ENCODE data around the gene SVIL.

SVIL gene

DNA sequence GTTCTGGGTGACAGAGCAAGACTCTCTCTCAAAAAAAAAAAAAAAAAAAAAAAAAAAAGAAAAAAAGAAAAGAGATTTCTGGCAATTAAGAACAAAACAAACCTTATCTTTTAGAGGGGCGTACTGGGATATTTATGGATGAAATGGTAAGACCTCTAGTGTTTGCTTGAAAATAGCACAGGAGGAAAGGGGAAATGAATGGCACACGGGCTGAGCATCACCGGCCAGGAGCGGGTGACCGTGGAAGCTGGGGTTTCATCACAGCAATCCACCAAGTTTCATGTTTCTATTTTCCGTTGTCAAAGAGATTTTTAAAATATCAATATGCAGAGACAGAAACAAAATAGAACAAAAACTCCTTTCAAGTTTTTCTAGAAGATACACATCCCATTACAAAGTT lies 105.6 kb downstream of the SVIL start:
- H3K4me3 ChIP-seq (ENCODE audit: low read depth, low read length): no peak overlapping the region
- TF ChIP-seq, protein P1, sequence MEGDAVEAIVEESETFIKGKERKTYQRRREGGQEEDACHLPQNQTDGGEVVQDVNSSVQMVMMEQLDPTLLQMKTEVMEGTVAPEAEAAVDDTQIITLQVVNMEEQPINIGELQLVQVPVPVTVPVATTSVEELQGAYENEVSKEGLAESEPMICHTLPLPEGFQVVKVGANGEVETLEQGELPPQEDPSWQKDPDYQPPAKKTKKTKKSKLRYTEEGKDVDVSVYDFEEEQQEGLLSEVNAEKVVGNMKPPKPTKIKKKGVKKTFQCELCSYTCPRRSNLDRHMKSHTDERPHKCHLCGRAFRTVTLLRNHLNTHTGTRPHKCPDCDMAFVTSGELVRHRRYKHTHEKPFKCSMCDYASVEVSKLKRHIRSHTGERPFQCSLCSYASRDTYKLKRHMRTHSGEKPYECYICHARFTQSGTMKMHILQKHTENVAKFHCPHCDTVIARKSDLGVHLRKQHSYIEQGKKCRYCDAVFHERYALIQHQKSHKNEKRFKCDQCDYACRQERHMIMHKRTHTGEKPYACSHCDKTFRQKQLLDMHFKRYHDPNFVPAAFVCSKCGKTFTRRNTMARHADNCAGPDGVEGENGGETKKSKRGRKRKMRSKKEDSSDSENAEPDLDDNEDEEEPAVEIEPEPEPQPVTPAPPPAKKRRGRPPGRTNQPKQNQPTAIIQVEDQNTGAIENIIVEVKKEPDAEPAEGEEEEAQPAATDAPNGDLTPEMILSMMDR (IDR thresholded peaks at IDR 0.05; ENCODE audit: low read depth, low read length, missing control alignments): no peak
- no peak for DNase-seq (ENCODE audit: low read depth)

DNA sequence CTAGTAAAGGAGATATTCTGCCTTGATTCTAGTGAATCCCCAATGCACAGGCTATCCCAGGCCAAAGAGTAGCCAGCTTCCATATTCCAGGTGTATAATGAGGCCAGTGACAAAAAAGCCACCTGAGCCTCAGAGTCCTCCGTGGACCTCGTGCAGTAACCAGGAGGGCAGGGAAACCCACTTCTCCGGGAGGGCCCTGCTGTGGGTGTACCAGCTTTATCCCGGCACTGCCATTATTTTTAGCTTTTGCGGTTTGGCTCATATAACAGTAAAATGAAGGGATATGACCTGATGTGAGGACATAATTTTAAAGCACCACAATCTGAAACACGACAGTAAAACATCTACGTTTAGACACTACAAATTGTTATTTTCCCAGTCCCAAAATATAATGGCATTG lies 109.0 kb downstream of the SVIL start:
- TF ChIP-seq, protein P1 (IDR thresholded peaks at IDR 0.05; ENCODE audit: low read depth, low read length, missing control alignments): no peak
- DNase-seq (ENCODE audit: low read depth): no peak

DNA sequence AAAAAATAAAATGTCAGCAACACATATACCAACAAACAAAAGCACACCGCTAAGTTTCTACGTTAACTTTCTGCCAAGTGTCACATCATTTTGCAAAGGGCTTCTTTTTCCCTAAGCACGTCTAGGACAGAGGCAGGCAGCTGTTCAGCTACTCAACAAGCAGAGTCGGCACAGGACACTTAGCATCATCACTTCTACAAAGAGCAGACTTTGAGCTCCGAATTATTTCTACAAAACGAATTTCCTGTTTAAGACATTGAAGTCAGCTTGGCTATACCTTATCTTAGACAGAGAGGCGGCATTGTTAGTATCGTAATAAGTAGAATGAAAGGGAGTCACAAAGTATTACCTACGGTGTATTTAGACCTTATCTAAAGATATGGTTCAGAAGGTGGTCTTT lies 110.1 kb downstream of the SVIL start:
- DNase-seq (ENCODE audit: low read depth): no peak
- TF ChIP-seq, protein P1 (IDR thresholded peaks at IDR 0.05; ENCODE audit: low read depth, low read length, missing control alignments): no peak

More for the DNA sequence above, 109.0 kb downstream of the SVIL start:
- no peak overlapping the region for H3K4me3 ChIP-seq (ENCODE audit: low read depth, low read length)

DNA sequence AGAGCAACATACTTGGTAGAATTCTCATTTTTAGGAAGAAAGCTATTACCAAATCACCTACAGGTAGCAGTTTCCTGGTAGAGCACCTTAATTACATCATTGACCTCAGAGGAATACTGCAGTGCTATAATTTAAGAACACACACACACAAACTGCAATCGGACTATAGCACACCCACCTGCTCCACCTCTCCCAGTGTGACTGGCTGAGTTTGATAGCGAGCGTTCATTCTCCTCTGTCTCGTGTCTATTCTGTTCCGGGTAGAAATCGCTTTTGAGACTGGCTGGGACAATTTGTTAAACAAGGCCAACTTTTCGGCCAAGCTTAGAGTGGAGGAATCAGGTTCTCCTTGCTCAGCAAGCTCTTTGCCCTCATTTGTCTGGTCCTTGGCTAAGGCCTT lies 110.5 kb downstream of the SVIL start:
- no peak overlapping the region for H3K4me3 ChIP-seq (ENCODE audit: low read depth, low read length)
- TF ChIP-seq, protein P1 (IDR thresholded peaks at IDR 0.05; ENCODE audit: low read depth, low read length, missing control alignments): no peak
- no peak for DNase-seq (ENCODE audit: low read depth)

More for the DNA sequence above, 110.1 kb downstream of the SVIL start:
- H3K4me3 ChIP-seq (ENCODE audit: low read depth, low read length): no peak overlapping the region

DNA sequence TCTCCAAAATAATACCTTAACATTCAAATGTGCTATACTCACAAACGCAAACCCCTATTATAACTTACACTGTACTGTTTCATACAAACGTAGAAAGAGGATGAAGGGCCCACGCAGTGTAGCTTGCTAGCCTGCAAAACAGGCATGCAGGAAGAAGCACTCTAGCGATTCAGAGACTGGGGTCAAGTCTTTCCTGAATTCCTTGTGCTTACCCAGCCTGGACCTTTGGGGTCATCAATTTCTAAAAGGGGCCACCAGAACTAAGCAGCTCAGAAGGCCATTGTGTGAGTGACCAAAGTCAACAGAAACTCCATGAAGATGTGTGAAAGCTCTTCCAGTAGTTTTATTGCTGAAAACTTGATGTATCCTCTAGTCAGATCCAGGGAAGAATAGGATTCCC lies 111.9 kb downstream of the SVIL start:
- TF ChIP-seq, protein P1 (IDR thresholded peaks at IDR 0.05; ENCODE audit: low read depth, low read length, missing control alignments): no peak
- H3K4me3 ChIP-seq (ENCODE audit: low read depth, low read length): no peak overlapping the region
- DNase-seq (ENCODE audit: low read depth): no peak

DNA sequence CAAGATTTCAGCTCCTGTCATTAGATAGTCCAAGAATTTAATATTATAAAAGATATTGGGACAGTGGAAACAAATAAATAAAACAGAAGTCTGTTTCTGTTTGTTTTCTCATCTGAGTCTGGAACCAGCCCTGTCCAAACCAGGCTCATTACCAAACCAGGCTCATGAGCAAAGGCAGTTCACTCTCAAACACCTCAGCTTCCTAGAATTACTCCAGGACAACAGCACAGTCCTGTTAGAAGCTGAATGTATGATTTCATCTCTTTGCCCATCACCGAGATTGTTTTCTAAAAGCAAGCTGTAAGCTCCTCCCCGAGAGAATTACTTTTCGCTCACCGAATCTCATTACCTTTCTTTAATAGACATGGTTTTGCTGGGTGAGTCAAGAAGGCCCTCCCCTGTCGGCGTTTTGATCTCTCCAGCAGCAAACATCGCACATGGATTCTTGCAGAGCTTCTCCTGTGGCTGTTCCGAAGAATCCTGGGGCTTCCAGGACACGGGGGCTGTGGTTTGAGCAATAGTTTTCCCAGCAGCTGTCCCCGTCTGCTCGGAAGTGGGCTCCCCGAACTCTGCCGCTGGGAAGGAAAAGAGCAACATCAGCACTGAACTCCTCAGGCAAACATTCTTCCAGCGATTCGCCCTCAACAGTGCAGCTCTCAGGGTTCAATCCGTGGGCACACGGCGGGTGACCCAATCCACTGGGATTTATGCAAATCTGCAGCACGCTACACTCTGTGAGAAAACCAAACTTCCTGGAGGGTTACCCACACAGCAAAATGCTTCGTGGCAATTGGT lies 112.5 kb downstream of the SVIL start:
- TF ChIP-seq, protein P1 (IDR thresholded peaks at IDR 0.05; ENCODE audit: low read depth, low read length, missing control alignments): no peak
- DNase-seq (ENCODE audit: low read depth): no peak
- H3K4me3 ChIP-seq (ENCODE audit: low read depth, low read length): no peak overlapping the region

DNA sequence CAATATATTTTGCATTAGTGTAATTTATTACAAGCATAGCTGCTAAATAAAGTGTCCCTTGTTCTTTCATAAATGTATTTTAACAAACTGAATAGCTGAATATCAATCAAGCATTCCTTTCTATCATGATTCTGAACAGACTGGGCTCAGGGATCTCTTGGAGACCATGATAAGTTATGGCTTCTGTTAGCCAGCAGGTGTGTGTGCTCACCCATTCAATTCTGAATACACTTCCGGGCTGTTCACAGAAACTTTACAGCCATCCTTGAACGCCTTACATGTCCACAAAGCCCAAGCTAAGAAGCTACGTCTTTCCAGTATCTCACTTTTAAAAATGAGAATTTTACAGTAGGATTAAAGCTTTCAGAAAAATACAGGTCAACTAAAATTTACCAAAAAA lies 115.1 kb downstream of the SVIL start:
- TF ChIP-seq, protein P1 (IDR thresholded peaks at IDR 0.05; ENCODE audit: low read depth, low read length, missing control alignments): no peak
- H3K4me3 ChIP-seq (ENCODE audit: low read depth, low read length): no peak overlapping the region

More for the DNA sequence above, 115.1 kb downstream of the SVIL start:
- DNase-seq (ENCODE audit: low read depth): no peak
